Liver (tissue), 9 donors: ENCODE measurements around the gene RAB30. TPM values are rescaled to one million over a fixed set of nuclear protein-coding genes. Genes with fewer than 3 reads are reported as not detected.

Source experiments
- DNase-seq: peaks from one replicate; pipeline ENCODE4 v3.0.0-alpha.2; 2017; ENCODE audit warnings: low spot score
- H3K27ac ChIP-seq, 2 donors: one replicate each; pipeline ENCODE4 v1.7.0; 2013; ENCODE audit warnings: inconsistent platforms in 2 of 2, low read length in 2 of 2, control low read depth in 1 of 2, low read depth in 1 of 2, mild to moderate bottlenecking in 1 of 2
- H3K27me3 ChIP-seq, 4 donors: one replicate each; pipeline versions ENCODE4 v1.6.1 to v1.7.0; 2013; ENCODE audit warnings: low read length in 3 of 4, inconsistent platforms in 1 of 4, mild to moderate bottlenecking in 1 of 4, moderate library complexity in 1 of 4; ENCODE audit not compliant: control insufficient read depth in 4 of 4, insufficient read depth in 4 of 4
- H3K36me3 ChIP-seq, 4 donors: one replicate each; pipeline versions ENCODE4 v1.6.1 to v1.7.0; 2013; ENCODE audit warnings: low read length in 3 of 4, mild to moderate bottlenecking in 3 of 4, low read depth in 1 of 4, moderate library complexity in 1 of 4; ENCODE audit not compliant: control insufficient read depth in 4 of 4, insufficient read depth in 3 of 4
- H3K4me1 ChIP-seq, 4 donors: one replicate each; pipeline versions ENCODE4 v1.6.1 to v1.7.0; 2013; ENCODE audit warnings: low read length in 3 of 4, mild to moderate bottlenecking in 3 of 4, moderate library complexity in 1 of 4; ENCODE audit not compliant: control insufficient read depth in 4 of 4, insufficient read depth in 4 of 4
- H3K4me3 ChIP-seq, 3 donors: one replicate each; pipeline versions ENCODE4 v1.6.1 to v1.7.0; 2013; ENCODE audit warnings: low read length in 3 of 3, control low read depth in 1 of 3, low read depth in 1 of 3, mild to moderate bottlenecking in 1 of 3
- H3K9ac ChIP-seq, 2 donors: one replicate each; pipeline ENCODE4 v1.7.0; 2013; ENCODE audit warnings: low read length in 2 of 2, mild to moderate bottlenecking in 2 of 2, moderate library complexity in 2 of 2, control low read depth in 1 of 2, low read depth in 1 of 2
- H3K9me3 ChIP-seq, 4 donors: one replicate each; pipeline versions ENCODE4 v1.6.1 to v1.7.0; 2013; ENCODE audit warnings: low read length in 3 of 4; ENCODE audit not compliant: control insufficient read depth in 4 of 4
- ATF3 ChIP-seq: IDR thresholded peaks from 2 replicates; pipeline ENCODE4 v1.6.1; 2016; ENCODE audit warnings: antibody characterized with exemption
- CTCF ChIP-seq: fragments of 150-350 bp; IDR thresholded peaks from 2 replicates; pipeline ENCODE4 v1.5.1; 2017; ENCODE audit warnings: improper control_type of control experiment, low read depth, low read length; ENCODE audit not compliant: missing input control
- EGR1 ChIP-seq, 2 donors: IDR thresholded peaks; 2 replicates each; pipeline ENCODE4 v1.6.1; 2016 to 2018; ENCODE audit warnings: antibody characterized with exemption in 2 of 2, low read depth in 2 of 2
- FOXA1 ChIP-seq: IDR thresholded peaks from 2 replicates; pipeline ENCODE4 v1.6.1; 2016; ENCODE audit warnings: antibody characterized with exemption
- FOXA2 ChIP-seq: IDR thresholded peaks from 2 replicates; pipeline ENCODE4 v1.6.1; 2016; ENCODE audit warnings: antibody characterized with exemption
- GABPA ChIP-seq, 2 donors: IDR thresholded peaks in 1 of 2; conservative IDR thresholded peaks in 1 of 2; 2 replicates each; pipeline ENCODE4 v1.6.1; 2016; ENCODE audit warnings: antibody characterized with exemption in 2 of 2, mild to moderate bottlenecking in 1 of 2, moderate library complexity in 1 of 2
- HNF4A ChIP-seq, 2 donors: conservative IDR thresholded peaks; 2 replicates each; pipeline ENCODE4 v1.6.1; 2016; ENCODE audit warnings: antibody characterized with exemption in 2 of 2, mild to moderate bottlenecking in 2 of 2
- HNF4G ChIP-seq: IDR thresholded peaks from 2 replicates; pipeline ENCODE4 v1.6.1; 2016; ENCODE audit warnings: antibody characterized with exemption
- JUND ChIP-seq, 2 donors: IDR thresholded peaks; 2 replicates each; pipeline ENCODE4 v1.6.1; 2016; ENCODE audit warnings: antibody characterized with exemption in 2 of 2
- MAX ChIP-seq: IDR thresholded peaks from 2 replicates; pipeline ENCODE4 v1.6.1; 2016; ENCODE audit warnings: antibody characterized with exemption
- NR2F2 ChIP-seq: IDR thresholded peaks from 2 replicates; pipeline ENCODE4 v1.6.1; 2016; ENCODE audit warnings: antibody characterized with exemption
- RAD21 ChIP-seq, 2 donors: IDR thresholded peaks; 2 replicates each; pipeline ENCODE4 v1.6.1; 2016; ENCODE audit warnings: antibody characterized with exemption in 2 of 2, mild to moderate bottlenecking in 2 of 2
- REST ChIP-seq: IDR thresholded peaks from 2 replicates; pipeline ENCODE4 v1.6.1; 2016; ENCODE audit warnings: antibody characterized with exemption, mild to moderate bottlenecking
- RXRA ChIP-seq, 2 donors: IDR thresholded peaks; 2 replicates each; pipeline ENCODE4 v1.6.1; 2017 to 2018; ENCODE audit warnings: antibody characterized with exemption in 2 of 2, mild to moderate bottlenecking in 1 of 2
- SP1 ChIP-seq: IDR thresholded peaks from 2 replicates; pipeline ENCODE4 v1.6.1; 2018; ENCODE audit warnings: antibody characterized with exemption, mild to moderate bottlenecking
- TAF1 ChIP-seq: conservative IDR thresholded peaks from 2 replicates; pipeline ENCODE4 v1.6.1; 2016; ENCODE audit warnings: antibody characterized with exemption, mild to moderate bottlenecking
- YY1 ChIP-seq: IDR thresholded peaks from 2 replicates; pipeline ENCODE4 v1.6.1; 2016; ENCODE audit warnings: antibody characterized with exemption, mild to moderate bottlenecking
- ZBTB33 ChIP-seq: IDR thresholded peaks from 2 replicates; pipeline ENCODE4 v1.6.1; 2016; ENCODE audit warnings: antibody characterized with exemption
- WGBS: extraction: QIAGEN DNeasy Blood & Tissue Kit; methylation state at CpG from one replicate; pipeline ENCODE4 v1.1.7; 2013; 5-methylcytosine and 5-hydroxymethylcytosine counted together
- polyA plus RNA-seq, 2 donors: library from polyadenylated mRNA; stranded (reverse) in 1 of 2; unstranded in 1 of 2; fragments of 200-250 nt in 1 of 2; fragments of >200 nt in 1 of 2; fragmentation: Nextera tagmentation in 1 of 2; extraction: Ambion mirVana in 1 of 2; gene quantifications; one replicate each; pipeline versions ENCODE4 v1.2.1 to v1.2.3, GENCODE V29; 2013 to 2015
- total RNA-seq, 2 donors: library from RNA; depleted of rRNA; stranded (reverse); fragments of >200 nt; gene quantifications; one replicate each; pipeline ENCODE4 v1.2.3, GENCODE V29; 2014
- donor health status: healthy.
- donor health status: healthy.
- donor health status: healthy.
- donor health status: healthy.
- donor health status: healthy.

The RAB30 gene
- total and polyA plus RNA-seq, 4 donors = 2.4 to 5.4 (median 3.2) TPM

GRCh38 chr11:83019888-83020579 lies 51.7 kb downstream of the RAB30 start:
- Histone ChIP-seq H3K36me3 (no peaks in the 10 kb centered on the region), H3K27ac (no peak overlapping the region), H3K4me1 (peaks cover 0 to 10% (median 9%) of the 10 kb centered on the region in 4 donors), H3K4me3 (no peak overlapping the region), H3K9me3 (no peaks in the 10 kb centered on the region), H3K9ac (no peak overlapping the region), H3K27me3 (no peaks in the 10 kb centered on the region)
- no peak for TF ChIP-seq FOXA1
- DNase-seq = no peak
- 96% methylated on average over 12 of the region's 12 CpGs for WGBS

- H3K27me3 ChIP-seq = no peaks in the 10 kb centered on the region
- peaks cover 0 to 2% (median 0%) of the 10 kb centered on the region in 4 donors for H3K4me1 ChIP-seq
- WGBS = 98% methylated on average over 1 of the region's 1 CpG
- DNase-seq = no peak
- TF ChIP-seq NR2F2 (no peak), HNF4G (no peak), SP1 (no peak), HNF4A (conservative IDR thresholded peaks at IDR 0.05) (no peak), RAD21 (IDR thresholded peaks at IDR 0.05) (no peak), YY1 (no peak), ZBTB33 (no peak), TAF1 (no peak), MAX (no peak), REST (no peak), GABPA (IDR thresholded peaks at IDR 0.05 in 1 of 2, conservative IDR thresholded peaks at IDR 0.05 in 1 of 2) (no peak), JUND (IDR thresholded peaks at IDR 0.05) (no peak), FOXA2 (no peak), FOXA1 (no peak), RXRA (IDR thresholded peaks at IDR 0.05) (no peak), ATF3 (no peak), CTCF (no peak), EGR1 (IDR thresholded peaks at IDR 0.05; ENCODE audit: low read depth in 2 of 2) (no peak)
- no peak overlapping the region for H3K27ac ChIP-seq
- H3K4me3 ChIP-seq = no peak overlapping the region
- no peaks in the 10 kb centered on the region for H3K36me3 ChIP-seq
- no peaks in the 10 kb centered on the region for H3K9me3 ChIP-seq
- no peak overlapping the region for H3K9ac ChIP-seq
Observed at GRCh38 chr11:83014951-83015350, 56.7 kb downstream of the RAB30 start.
